ENCODE results near the gene OR5T2. TPM values are rescaled to one million over a fixed set of nuclear protein-coding genes. Genes with fewer than 3 reads are reported as not detected.

OR5T2 gene
- total RNA-seq, 1 donor from 2014 or later: not detected

- TF ChIP-seq CTCF (conservative IDR thresholded peaks at IDR 0.05; ENCODE audit: low read depth, low read length): no peak
- DNase-seq (ENCODE audit: low read depth): no peak
Observed at GRCh38 chr11:56197367-56197766, 36.7 kb downstream of the OR5T2 start.

GRCh38 chr11:56196705-56197104 is 37.4 kb downstream of the OR5T2 start:
- no peak for DNase-seq (ENCODE audit: low read depth)
- TF ChIP-seq CTCF (conservative IDR thresholded peaks at IDR 0.05; ENCODE audit: low read depth, low read length): no peak
- H3K4me3 ChIP-seq (ENCODE audit: low read depth, low read length): no peak overlapping the region

More at GRCh38 chr11:56197367-56197766, 36.7 kb downstream of the OR5T2 start:
- no peak overlapping the region for H3K4me3 ChIP-seq (ENCODE audit: low read depth, low read length)

GRCh38 chr11:56188602-56189001 is 45.5 kb downstream of the OR5T2 start:
- DNase-seq (ENCODE audit: low read depth): no peak
- TF ChIP-seq CTCF (conservative IDR thresholded peaks at IDR 0.05; ENCODE audit: low read depth, low read length): no peak
- no peak overlapping the region for H3K4me3 ChIP-seq (ENCODE audit: low read depth, low read length)

GRCh38 chr11:56183459-56183858 is 50.6 kb downstream of the OR5T2 start:
- no peak overlapping the region for H3K4me3 ChIP-seq (ENCODE audit: low read depth, low read length)
- TF ChIP-seq CTCF (conservative IDR thresholded peaks at IDR 0.05; ENCODE audit: low read depth, low read length): no peak

More at GRCh38 chr11:56183459-56183858, 50.6 kb downstream of the OR5T2 start:
- no peak for DNase-seq (ENCODE audit: low read depth)

Other genes starting within 250 kb of the OR5T2 start
- gene OR5F1, start 239.6 kb downstream of the OR5T2 start, total RNA-seq: not detected in 2 replicates
- gene OR5AS1, start 206.6 kb downstream of the OR5T2 start, total RNA-seq: not detected in 2 replicates
- not detected in 2 replicates for gene OR8I2, start 140.9 kb downstream of the OR5T2 start, total RNA-seq
- gene OR8H2, start 130.6 kb downstream of the OR5T2 start, total RNA-seq: not detected in 2 replicates
- gene OR8H3, start 111.9 kb downstream of the OR5T2 start, total RNA-seq: not detected in 2 replicates
- gene OR8J3, start 94.1 kb downstream of the OR5T2 start, total RNA-seq: not detected in 2 replicates
- gene OR8K5, start 73.9 kb downstream of the OR5T2 start, total RNA-seq: not detected in 2 replicates
- not detected in 2 replicates for gene OR5J2, start 57.6 kb downstream of the OR5T2 start, total RNA-seq
- not detected in 2 replicates for gene OR5T3, start 18.0 kb upstream of the OR5T2 start, total RNA-seq
- gene OR5T1, start 39.9 kb upstream of the OR5T2 start, total RNA-seq: not detected in 2 replicates
- gene OR8H1, start 58.0 kb upstream of the OR5T2 start, total RNA-seq: not detected in 2 replicates
- gene OR8K3, start 80.9 kb upstream of the OR5T2 start, total RNA-seq: not detected in 2 replicates
- gene OR8K1, start 111.8 kb upstream of the OR5T2 start, total RNA-seq: not detected in 2 replicates
- gene OR8J1, start 120.0 kb upstream of the OR5T2 start, total RNA-seq: not detected in 2 replicates
- not detected in 2 replicates for gene OR8U1, start 141.4 kb upstream of the OR5T2 start, total RNA-seq
- gene OR5AL1, start 178.4 kb upstream of the OR5T2 start, total RNA-seq: not detected in 2 replicates
- gene OR5M3, start 239.1 kb upstream of the OR5T2 start, total RNA-seq: not detected in 2 replicates